OCI-LY1 (cell line): ENCODE results near the gene CCDC57.
A peak's percentile ranks its signal among the peaks of the same experiment; 100 is the strongest.
"Not testable (repeated sequence)": the region's sequence is repeated elsewhere in the genome, so short reads cannot be mapped to it uniquely, and the experiment has no call there.

Experiments used
- H2AFZ ChIP-seq: fragments of 200-600 bp; sonication (generic), shearing (Covaris generic); 2 replicates; pipeline ENCODE4 v1.6.0; 2014; ENCODE audit warnings: antibody characterized with exemption, mild to moderate bottlenecking, low read length
- H3F3A ChIP-seq: fragments of 200-600 bp; sonication (generic), shearing (Covaris generic); 2 replicates; pipeline ENCODE4 v1.6.0; 2014; ENCODE audit warnings: mild to moderate bottlenecking, antibody characterized with exemption, low read length, moderate library complexity; ENCODE audit not compliant: insufficient read depth
- H3K27ac ChIP-seq: fragments of 200-600 bp; sonication (generic); 2 replicates; pipeline ENCODE4 v1.5.1; 2014; ENCODE audit warnings: low read length, mixed run types, mild to moderate bottlenecking, low read depth; ENCODE audit not compliant: poor library complexity, severe bottlenecking
- H3K27me3 ChIP-seq: fragments of 200-600 bp; sonication (generic); 2 replicates; pipeline ENCODE4 v1.6.0; 2014; ENCODE audit warnings: antibody characterized with exemption, mild to moderate bottlenecking, low read length, moderate library complexity; ENCODE audit not compliant: insufficient read depth
- H3K36me3 ChIP-seq: fragments of 200-600 bp; sonication (generic); 2 replicates; pipeline ENCODE4 v1.6.1; 2014; ENCODE audit warnings: mild to moderate bottlenecking, antibody characterized with exemption, low read length, moderate library complexity, mixed read lengths; ENCODE audit not compliant: insufficient read depth
- H3K4me1 ChIP-seq: fragments of 200-600 bp; sonication (generic); 2 replicates; pipeline ENCODE4 v1.5.1; 2014; ENCODE audit warnings: mild to moderate bottlenecking, low read length, moderate library complexity; ENCODE audit not compliant: insufficient read depth, severe bottlenecking
- H3K4me2 ChIP-seq: fragments of 200-600 bp; sonication (generic), shearing (Covaris generic); 2 replicates; pipeline ENCODE4 v1.6.1; 2014; ENCODE audit warnings: low read length
- H3K4me3 ChIP-seq: fragments of 200-600 bp; sonication (generic); 2 replicates; pipeline ENCODE4 v1.5.1; 2014; ENCODE audit warnings: low read length, low read depth, mild to moderate bottlenecking, mixed read lengths; ENCODE audit not compliant: poor library complexity, severe bottlenecking
- H3K79me2 ChIP-seq: fragments of 200-600 bp; shearing (Covaris generic); 2 replicates; pipeline ENCODE4 v1.6.1; 2016; ENCODE audit warnings: mixed run types, low read length, mixed read lengths; ENCODE audit not compliant: insufficient read depth
- H3K9ac ChIP-seq: fragments of 200-600 bp; sonication (generic), shearing (Covaris generic); 2 replicates; pipeline ENCODE4 v1.6.1; 2014; ENCODE audit warnings: mild to moderate bottlenecking, low read length, mixed read lengths
- H3K9me2 ChIP-seq: fragments of 200-600 bp; sonication (generic), shearing (Covaris generic); 2 replicates; pipeline ENCODE4 v1.6.1; 2014; ENCODE audit warnings: low read depth, mild to moderate bottlenecking, low read length, mixed read lengths
- H3K9me3 ChIP-seq: fragments of 200-600 bp; shearing (Covaris generic); 2 replicates; pipeline ENCODE4 v1.6.1; 2014; ENCODE audit warnings: low read length, mixed read lengths
- H4K20me1 ChIP-seq: fragments of 200-600 bp; sonication (generic), shearing (Covaris generic); 2 replicates; pipeline ENCODE4 v1.6.0; 2016; ENCODE audit warnings: mild to moderate bottlenecking, low read length; ENCODE audit not compliant: insufficient read depth
- EZH2 ChIP-seq: fragments of 200-600 bp; sonication (generic), shearing (Covaris generic); IDR thresholded peaks from 2 replicates; pipeline ENCODE4 v1.8.0; 2017; ENCODE audit warnings: borderline replicate concordance, mixed run types, mild to moderate bottlenecking, antibody characterized with exemption, low read length, moderate library complexity, mixed read lengths
- TF ChIP-seq, protein P1 (sequence below): fragments of 200-600 bp; sonication (generic), shearing (Covaris generic); IDR thresholded peaks from 2 replicates; pipeline ENCODE4 v1.5.1; 2017; ENCODE audit warnings: mild to moderate bottlenecking, antibody characterized with exemption, low read length, moderate library complexity, mixed read lengths

CCDC57 gene, protein sequence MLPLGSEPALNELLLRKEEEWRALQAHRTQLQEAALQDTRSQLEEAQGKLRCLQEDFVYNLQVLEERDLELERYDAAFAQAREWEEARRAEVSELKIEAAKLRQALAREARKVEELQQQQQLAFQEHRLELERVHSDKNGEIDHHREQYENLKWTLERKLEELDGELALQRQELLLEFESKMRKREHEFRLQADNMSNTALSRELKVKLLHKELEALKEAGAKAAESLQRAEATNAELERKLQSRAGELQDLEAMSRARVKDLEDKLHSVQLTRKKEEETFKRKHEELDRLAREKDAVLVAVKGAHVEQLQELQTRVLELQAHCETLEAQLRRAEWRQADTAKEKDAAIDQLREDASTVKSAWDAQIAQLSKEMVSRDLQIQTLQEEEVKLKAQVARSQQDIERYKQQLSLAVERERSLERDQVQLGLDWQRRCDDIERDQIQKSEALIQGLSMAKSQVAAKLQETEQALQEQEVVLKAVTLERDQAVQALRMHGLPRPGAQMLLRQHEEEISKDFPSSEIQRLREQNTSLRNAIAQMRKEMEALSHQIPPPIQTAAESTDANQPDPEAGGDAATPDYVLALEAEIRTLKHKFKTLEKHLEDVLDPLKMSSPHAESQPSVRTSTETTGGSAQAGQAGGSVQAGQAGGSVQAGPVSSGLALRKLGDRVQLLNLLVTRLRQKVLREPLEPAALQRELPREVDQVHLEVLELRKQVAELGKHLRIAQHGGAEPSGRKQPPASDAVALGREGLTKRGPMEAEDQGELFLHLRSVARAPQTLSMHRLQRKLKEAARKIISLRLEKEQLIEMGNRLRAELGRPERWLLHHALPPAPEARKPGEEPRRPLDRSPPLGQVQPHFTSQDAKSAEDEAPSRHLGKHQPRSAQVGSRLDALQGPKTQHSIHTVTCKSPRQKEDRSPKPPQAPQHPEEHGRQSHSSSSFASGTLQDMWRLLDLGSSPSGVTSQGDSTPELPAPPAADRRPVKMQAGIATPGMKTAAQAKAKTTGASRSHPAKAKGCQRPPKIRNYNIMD

DNA sequence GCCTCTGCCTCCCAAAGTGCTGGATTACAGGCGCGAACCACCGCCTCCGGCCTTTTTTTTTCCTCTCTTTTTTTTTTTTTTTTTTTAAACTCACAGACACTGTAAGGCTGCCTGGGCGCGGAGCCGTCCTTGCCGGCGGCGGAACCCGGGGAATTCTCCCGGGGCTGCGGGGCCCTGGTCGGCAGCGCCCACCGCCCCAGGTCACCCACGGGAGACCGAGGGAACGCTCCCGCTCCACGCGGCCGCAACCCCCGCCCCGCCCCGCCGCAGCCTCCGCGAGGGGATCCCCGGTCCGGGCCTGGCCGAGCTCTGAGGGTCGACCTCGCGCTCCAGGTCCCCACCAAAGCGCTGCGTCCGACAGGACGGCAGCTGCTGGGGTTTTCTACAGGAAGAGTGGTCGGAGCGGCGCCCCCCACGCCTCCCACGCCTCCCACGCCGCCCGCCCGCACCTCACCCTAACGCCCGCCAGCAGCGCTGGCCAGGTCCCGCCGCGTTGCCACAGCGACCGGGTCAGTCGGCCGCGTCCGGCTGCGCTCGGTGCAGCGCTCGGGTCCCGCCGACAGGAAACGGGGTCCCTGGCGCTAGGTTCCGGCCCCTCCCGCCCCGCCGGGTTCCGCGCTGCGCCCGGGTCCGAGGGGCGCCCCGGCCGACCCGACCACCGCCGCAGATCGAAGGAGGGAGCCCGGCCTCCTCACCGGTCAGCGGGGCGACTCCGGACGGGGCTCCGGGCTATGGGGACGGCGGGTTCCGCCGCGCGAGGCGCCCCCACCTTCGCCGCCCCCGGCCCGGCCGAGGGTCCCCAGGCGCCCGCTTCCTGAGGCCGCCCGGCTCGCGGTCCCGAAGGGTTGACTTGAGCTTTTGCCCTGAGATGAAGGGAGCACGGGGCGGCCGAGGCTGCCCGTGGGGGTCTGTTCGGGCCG is at the start of gene CCDC57:
TSS of gene CCDC57 (minus strand) at position 512 of the 920 bp plus-strand sequence. CDS start 10,898 bp downstream, outside the sequence.
- Histone ChIP-seq H3K9me2 (no peaks in the 10 kb centered on the region), H3K4me3 (peak within 1 kb of the TSS; percentile 78), H3K27ac (no peak within 1 kb of the TSS), H3K36me3 (no peaks in the 10 kb centered on the region), H3K9me3 (no peaks in the 10 kb centered on the region), H3F3A (0 out of 2 replicates have a peak, but pooled peaks cover 3% of the 10 kb centered on the region), H3K4me2 (peak within 1 kb of the TSS; percentile 94), H3K4me1 (peaks cover 21% of the 10 kb centered on the region), H3K9ac (peak within 1 kb of the TSS; percentile 67), H2AFZ (no peak within 1 kb of the TSS), H4K20me1 (no peaks in the 10 kb centered on the region), H3K79me2 (no peaks in the 10 kb centered on the region), H3K27me3 (peaks cover 4% of the 10 kb centered on the region)
- TF ChIP-seq EZH2, result no peak
- TF ChIP-seq, protein P1, sequence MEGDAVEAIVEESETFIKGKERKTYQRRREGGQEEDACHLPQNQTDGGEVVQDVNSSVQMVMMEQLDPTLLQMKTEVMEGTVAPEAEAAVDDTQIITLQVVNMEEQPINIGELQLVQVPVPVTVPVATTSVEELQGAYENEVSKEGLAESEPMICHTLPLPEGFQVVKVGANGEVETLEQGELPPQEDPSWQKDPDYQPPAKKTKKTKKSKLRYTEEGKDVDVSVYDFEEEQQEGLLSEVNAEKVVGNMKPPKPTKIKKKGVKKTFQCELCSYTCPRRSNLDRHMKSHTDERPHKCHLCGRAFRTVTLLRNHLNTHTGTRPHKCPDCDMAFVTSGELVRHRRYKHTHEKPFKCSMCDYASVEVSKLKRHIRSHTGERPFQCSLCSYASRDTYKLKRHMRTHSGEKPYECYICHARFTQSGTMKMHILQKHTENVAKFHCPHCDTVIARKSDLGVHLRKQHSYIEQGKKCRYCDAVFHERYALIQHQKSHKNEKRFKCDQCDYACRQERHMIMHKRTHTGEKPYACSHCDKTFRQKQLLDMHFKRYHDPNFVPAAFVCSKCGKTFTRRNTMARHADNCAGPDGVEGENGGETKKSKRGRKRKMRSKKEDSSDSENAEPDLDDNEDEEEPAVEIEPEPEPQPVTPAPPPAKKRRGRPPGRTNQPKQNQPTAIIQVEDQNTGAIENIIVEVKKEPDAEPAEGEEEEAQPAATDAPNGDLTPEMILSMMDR, result no peak

DNA sequence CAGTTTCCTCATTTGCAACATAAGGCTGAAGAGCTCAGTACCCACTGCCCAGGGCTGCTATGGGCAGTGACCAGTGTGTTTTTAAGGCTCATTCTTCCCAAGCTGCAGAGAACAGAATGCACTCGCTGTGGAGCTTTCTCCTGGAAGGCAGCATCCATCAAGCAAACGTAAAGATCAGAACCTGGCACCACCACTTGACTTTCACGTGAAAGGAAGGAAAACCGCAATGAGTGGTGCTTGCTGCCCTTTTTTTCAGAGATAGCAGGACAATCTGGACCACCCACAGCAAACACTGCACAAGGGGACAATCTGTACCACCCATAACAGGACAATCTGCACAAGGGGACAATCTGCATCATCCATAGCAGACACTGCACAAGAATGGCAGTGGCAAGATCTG is 49.7 kb upstream of the CCDC57 start:
- Histone ChIP-seq H3K27ac (no peak overlapping the region), H3K36me3 (peaks cover 97% of the 10 kb centered on the region), H3K9me3 (no peaks in the 10 kb centered on the region), H3K79me2 (peaks cover 16% of the 10 kb centered on the region), H2AFZ (no peak overlapping the region), H3K9ac (no peak overlapping the region), H3K27me3 (no peaks in the 10 kb centered on the region), H3K9me2 (no peaks in the 10 kb centered on the region), H3K4me2 (no peak overlapping the region), H3K4me1 (peaks cover 3% of the 10 kb centered on the region), H4K20me1 (no peaks in the 10 kb centered on the region), H3F3A (no peaks in the 10 kb centered on the region), H3K4me3 (no peak overlapping the region)
- TF ChIP-seq, protein P1, result no peak
- TF ChIP-seq EZH2, result no peak

DNA sequence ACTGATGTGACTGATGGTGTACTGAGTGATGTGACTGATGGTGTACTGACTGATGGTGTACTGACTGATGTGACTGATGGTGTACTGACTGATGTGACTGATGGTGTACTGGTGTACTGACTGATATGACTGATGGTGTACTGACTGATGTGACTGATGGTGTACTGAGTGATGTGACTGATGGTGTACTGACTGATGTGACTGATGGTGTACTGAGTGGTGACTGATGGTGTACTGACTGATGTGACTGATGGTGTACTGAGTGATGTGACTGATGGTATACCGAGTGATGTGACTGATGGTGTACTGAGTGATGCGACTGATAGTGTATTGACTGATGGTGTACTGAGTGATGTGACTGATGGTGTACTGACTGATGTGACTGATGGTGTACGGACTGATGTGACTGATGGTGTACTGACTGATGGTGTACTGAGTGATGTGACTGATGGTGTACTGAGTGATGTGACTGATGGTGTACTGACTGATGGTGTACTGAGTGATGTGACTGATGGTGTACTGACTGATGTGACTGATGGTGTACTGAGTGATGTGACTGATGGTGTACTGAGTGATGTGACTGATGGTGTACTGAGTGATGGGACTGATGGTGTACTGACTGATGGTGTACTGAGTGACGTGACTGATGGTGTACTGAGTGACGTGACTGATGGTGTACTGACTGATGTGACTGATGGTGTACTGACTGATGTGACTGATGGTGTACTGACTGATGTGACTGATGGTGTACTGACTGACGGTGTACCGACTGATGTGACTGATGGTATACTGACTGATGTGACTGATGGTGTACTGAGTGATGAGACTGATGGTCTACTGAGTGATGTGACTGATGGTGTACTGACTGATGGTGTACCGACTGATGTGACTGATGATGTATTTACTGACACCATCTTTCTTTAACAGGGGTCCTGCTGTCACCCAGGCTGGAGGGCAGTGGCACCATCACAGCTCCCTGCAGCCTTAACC is 47.6 kb upstream of the CCDC57 start:
- not testable (repeated sequence) for H3K9me2 ChIP-seq, H3K9ac ChIP-seq, H3K9me3 ChIP-seq, H3K4me2 ChIP-seq, H4K20me1 ChIP-seq, H3K27ac ChIP-seq, H3K79me2 ChIP-seq, H3K27me3 ChIP-seq, H3F3A ChIP-seq, H3K4me1 ChIP-seq, H3K4me3 ChIP-seq, H2AFZ ChIP-seq
- H3K36me3 ChIP-seq, result peaks cover 98% of the 10 kb centered on the region
